Measurements from ENCODE around the gene FMO1.

DNA sequence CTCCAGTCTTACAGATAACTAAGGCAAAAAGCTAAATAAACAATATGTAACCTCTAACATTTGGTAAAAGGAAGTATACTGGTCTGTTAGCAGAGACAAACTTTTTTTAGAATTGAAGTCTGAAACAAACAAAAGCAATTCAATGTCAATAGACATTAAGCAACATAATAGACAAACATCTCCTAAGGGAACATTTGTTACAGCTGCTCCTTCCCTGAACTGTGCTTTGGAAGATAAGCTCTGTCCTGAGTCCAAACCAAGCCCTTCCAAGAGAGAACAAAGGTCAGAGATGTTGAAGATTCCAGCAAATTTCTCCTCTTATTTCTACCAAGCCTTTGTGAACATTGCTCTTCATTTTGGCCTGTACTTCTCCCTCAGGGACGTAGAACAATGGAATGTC lies 37.9 kb upstream of the FMO1 start:
- TF ChIP-seq ZFP3 (CRISPR knock-in tag; IDR thresholded peaks at IDR 0.05): no peak
- no peak for TF ChIP-seq GLIS3 (CRISPR knock-in tag; IDR thresholded peaks at IDR 0.05)
- TF ChIP-seq, protein P1, sequence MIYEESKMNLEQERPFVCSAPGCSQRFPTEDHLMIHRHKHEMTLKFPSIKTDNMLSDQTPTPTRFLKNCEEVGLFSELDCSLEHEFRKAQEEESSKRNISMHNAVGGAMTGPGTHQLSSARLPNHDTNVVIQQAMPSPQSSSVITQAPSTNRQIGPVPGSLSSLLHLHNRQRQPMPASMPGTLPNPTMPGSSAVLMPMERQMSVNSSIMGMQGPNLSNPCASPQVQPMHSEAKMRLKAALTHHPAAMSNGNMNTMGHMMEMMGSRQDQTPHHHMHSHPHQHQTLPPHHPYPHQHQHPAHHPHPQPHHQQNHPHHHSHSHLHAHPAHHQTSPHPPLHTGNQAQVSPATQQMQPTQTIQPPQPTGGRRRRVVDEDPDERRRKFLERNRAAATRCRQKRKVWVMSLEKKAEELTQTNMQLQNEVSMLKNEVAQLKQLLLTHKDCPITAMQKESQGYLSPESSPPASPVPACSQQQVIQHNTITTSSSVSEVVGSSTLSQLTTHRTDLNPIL (CRISPR knock-in tag; IDR thresholded peaks at IDR 0.05; ENCODE audit: low read depth): no peak
- TF ChIP-seq, protein P2, sequence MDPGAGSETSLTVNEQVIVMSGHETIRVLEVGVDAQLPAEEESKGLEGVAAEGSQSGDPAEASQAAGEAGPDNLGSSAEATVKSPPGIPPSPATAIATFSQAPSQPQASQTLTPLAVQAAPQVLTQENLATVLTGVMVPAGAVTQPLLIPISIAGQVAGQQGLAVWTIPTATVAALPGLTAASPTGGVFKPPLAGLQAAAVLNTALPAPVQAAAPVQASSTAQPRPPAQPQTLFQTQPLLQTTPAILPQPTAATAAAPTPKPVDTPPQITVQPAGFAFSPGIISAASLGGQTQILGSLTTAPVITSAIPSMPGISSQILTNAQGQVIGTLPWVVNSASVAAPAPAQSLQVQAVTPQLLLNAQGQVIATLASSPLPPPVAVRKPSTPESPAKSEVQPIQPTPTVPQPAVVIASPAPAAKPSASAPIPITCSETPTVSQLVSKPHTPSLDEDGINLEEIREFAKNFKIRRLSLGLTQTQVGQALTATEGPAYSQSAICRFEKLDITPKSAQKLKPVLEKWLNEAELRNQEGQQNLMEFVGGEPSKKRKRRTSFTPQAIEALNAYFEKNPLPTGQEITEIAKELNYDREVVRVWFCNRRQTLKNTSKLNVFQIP (CRISPR knock-in tag; IDR thresholded peaks at IDR 0.05; ENCODE audit: borderline replicate concordance, low read depth): no peak
- no peak for TF ChIP-seq ZNF70 (CRISPR knock-in tag; IDR thresholded peaks at IDR 0.05)
- no peak for TF ChIP-seq ARNTL (CRISPR knock-in tag; IDR thresholded peaks at IDR 0.05; ENCODE audit: borderline replicate concordance, low read depth)
- TF ChIP-seq ZFP30 (CRISPR knock-in tag; IDR thresholded peaks at IDR 0.05): no peak
- TF ChIP-seq ISL1 (CRISPR knock-in tag; IDR thresholded peaks at IDR 0.05): no peak
